ENCODE results near the gene SLC16A10. TPM values are rescaled to one million over a fixed set of nuclear protein-coding genes. Genes with fewer than 3 reads are reported as not detected.
A peak's percentile ranks its signal among the peaks of the same experiment; 100 is the strongest.

The SLC16A10 gene
- total and polyA plus RNA-seq, 2 experiments from 2014 or later = 12.1 to 30.9 TPM

DNA sequence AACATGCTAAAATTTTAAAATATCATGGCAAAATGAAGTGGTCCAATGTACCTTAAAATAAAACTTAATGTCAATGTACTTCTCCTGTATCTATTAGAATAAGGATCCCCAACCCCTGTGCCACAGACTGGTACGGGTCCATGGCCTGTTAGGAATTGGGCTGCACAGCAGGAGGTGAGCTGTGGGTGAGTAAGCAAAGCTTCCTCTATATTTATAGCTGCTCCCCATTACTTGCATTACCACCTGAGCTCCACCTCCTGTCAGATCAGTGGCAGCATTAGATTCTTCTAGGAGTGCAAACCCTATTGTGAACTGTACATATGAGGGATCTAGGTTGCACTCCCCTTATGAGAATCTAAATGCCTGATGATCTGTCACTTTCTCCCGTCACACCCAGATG is 86.0 kb downstream of the SLC16A10 start:
- ATAC-seq = peak; percentile 49

More for the DNA sequence above, 86.0 kb downstream of the SLC16A10 start:
- Histone ChIP-seq H3K4me2 (no peak overlapping the region), H4K20me1 (replicated peaks; ENCODE audit: insufficient read depth) (no peaks in the 10 kb centered on the region), H3K79me2 (replicated peaks; ENCODE audit: insufficient read depth) (no peaks in the 10 kb centered on the region), H3K36me3 (ENCODE audit: insufficient read depth) (no peaks in the 10 kb centered on the region), H2AFZ (no peak overlapping the region), H3K27me3 (ENCODE audit: insufficient read depth) (no peaks in the 10 kb centered on the region), H3K9me2 (ENCODE audit: insufficient read depth) (no peaks in the 10 kb centered on the region), H3K4me1 (ENCODE audit: insufficient read depth) (peaks cover 15% of the 10 kb centered on the region), H3K27ac (ENCODE audit: low read depth) (no peak overlapping the region), H3K4me3 (no peak overlapping the region), H3F3A (replicated peaks; ENCODE audit: low read depth) (no peaks in the 10 kb centered on the region)
- Mint-ChIP-seq H3K36me3 (ENCODE audit: low read depth) (no peaks in the 10 kb centered on the region), H3K9me3 (no peaks in the 10 kb centered on the region), H3K27me3 (ENCODE audit: insufficient read depth, low read depth, poor library complexity) (no peaks in the 10 kb centered on the region), H3K4me3 (no peak overlapping the region), H3K27ac (no peak overlapping the region; the same call in 1 of the 2 replicates), H3K4me1 (peaks cover 19% of the 10 kb centered on the region)
- TF ChIP-seq POLR2AphosphoS5 (IDR thresholded peaks at IDR 0.05; ENCODE audit: low read depth) (no peak), ZNF462 (CRISPR knock-in tag; IDR thresholded peaks at IDR 0.05) (no peak), REST (IDR thresholded peaks at IDR 0.05; ENCODE audit: unreplicated experiment) (no peak), CTCF (conservative IDR thresholded peaks at IDR 0.05; ENCODE audit: low read depth in 2 of 2) (no peak), STAT1 (IDR thresholded peaks at IDR 0.05; ENCODE audit: unreplicated experiment) (no peak), ZNF331 (CRISPR knock-in tag; IDR thresholded peaks at IDR 0.05; ENCODE audit: low read depth) (no peak), EZH2phosphoT487 (IDR thresholded peaks at IDR 0.05; ENCODE audit: unreplicated experiment) (no peak), ZNF114 (CRISPR knock-in tag; IDR thresholded peaks at IDR 0.05) (no peak)
- TF ChIP-seq, protein P1, sequence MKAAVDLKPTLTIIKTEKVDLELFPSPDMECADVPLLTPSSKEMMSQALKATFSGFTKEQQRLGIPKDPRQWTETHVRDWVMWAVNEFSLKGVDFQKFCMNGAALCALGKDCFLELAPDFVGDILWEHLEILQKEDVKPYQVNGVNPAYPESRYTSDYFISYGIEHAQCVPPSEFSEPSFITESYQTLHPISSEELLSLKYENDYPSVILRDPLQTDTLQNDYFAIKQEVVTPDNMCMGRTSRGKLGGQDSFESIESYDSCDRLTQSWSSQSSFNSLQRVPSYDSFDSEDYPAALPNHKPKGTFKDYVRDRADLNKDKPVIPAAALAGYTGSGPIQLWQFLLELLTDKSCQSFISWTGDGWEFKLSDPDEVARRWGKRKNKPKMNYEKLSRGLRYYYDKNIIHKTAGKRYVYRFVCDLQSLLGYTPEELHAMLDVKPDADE (IDR thresholded peaks at IDR 0.05) = no peak
- peak; percentile 32 for DNase-seq (ENCODE audit: low spot score)

All from GM23338 (cell line).